IMR-90 (cell line): ENCODE data around the gene DGLUCY. TPM values are rescaled to one million over a fixed set of nuclear protein-coding genes. Genes with fewer than 3 reads are reported as not detected.

ENCODE experiments used
- ATAC-seq: fragments of 200-7000 bp; cut with Tn5 transposase; 2 replicates; pipeline ENCODE4 v1.9.1; 2020; ENCODE audit warnings: low read depth, mild to moderate bottlenecking, moderate library complexity
- BruUV-seq: library from RNA; stranded (reverse); fragments of 400-500 nt; replicated peaks from 2 replicates; lab custom pipeline; 2021; lab: Mats Ljungman, UMichigan
- CTCF ChIA-PET: fragments of 300-600 bp; formaldehyde crosslinking; extraction: SDS; loops from one replicate; lab custom pipeline; 2021; ENCODE audit warnings: antibody characterized with exemption; lab: Yijun Ruan, JAX
- POLR2A ChIA-PET: fragments of 300-600 bp; sonication (Branson Sonifier 250); formaldehyde crosslinking; loops from one replicate; lab custom pipeline; 2022; ENCODE audit warnings: antibody characterized with exemption; ENCODE audit not compliant: unreplicated experiment; lab: Charles Lee
- DNase-seq: peaks from one replicate; pipeline ENCODE4 v3.0.0; 2013
- H2AFZ ChIP-seq: replicated peaks from 2 replicates; pipeline ENCODE3; 2013; ENCODE audit warnings: low read length, mild to moderate bottlenecking; ENCODE audit not compliant: poor library complexity
- H2AK5ac ChIP-seq: 2 replicates; pipeline ENCODE4 v1.6.1; 2013; ENCODE audit warnings: low read depth, low read length, inconsistent platforms
- H2AK9ac ChIP-seq: replicated peaks from 2 replicates; pipeline ENCODE3; 2013; ENCODE audit warnings: mild to moderate bottlenecking, low read depth, low read length, moderate library complexity; ENCODE audit not compliant: poor library complexity
- H2BK120ac ChIP-seq: 2 replicates; pipeline ENCODE4 v1.6.1; 2013; ENCODE audit warnings: low read depth, low read length, inconsistent platforms
- H2BK15ac ChIP-seq: 3 replicates; pipeline ENCODE4 v1.6.1; 2013; ENCODE audit warnings: low read depth, low read length, inconsistent platforms
- H2BK20ac ChIP-seq: 2 replicates; pipeline ENCODE4 v1.6.1; 2013; ENCODE audit warnings: low read depth, mild to moderate bottlenecking, inconsistent platforms, low read length, moderate library complexity
- H2BK5ac ChIP-seq: 2 replicates; pipeline ENCODE4 v1.6.1; 2013; ENCODE audit warnings: mild to moderate bottlenecking, low read depth, low read length, inconsistent platforms; ENCODE audit not compliant: poor library complexity, severe bottlenecking
- H3K14ac ChIP-seq: replicated peaks from 2 replicates; pipeline ENCODE4 v1.6.1; 2013; ENCODE audit warnings: low read depth, low read length, inconsistent platforms
- H3K18ac ChIP-seq: 2 replicates; pipeline ENCODE4 v1.6.1; 2013; ENCODE audit warnings: low read depth, low read length, control low read depth
- H3K23ac ChIP-seq: 2 replicates; pipeline ENCODE4 v1.6.1; 2013; ENCODE audit warnings: low read depth, low read length, inconsistent platforms
- H3K27ac ChIP-seq: 2 replicates; pipeline ENCODE4 v1.5.1; 2013; ENCODE audit warnings: mild to moderate bottlenecking, control low read depth, low read length; ENCODE audit not compliant: insufficient read depth
- H3K27me3 ChIP-seq: 2 replicates; pipeline ENCODE4 v1.6.1; 2013; ENCODE audit warnings: low read length; ENCODE audit not compliant: control insufficient read depth, insufficient read depth
- H3K36me3 ChIP-seq: 2 replicates; pipeline ENCODE4 v1.6.1; 2013; ENCODE audit warnings: low read length, mixed read lengths; ENCODE audit not compliant: control insufficient read depth, insufficient read depth
- H3K4ac ChIP-seq: 2 replicates; pipeline ENCODE4 v1.6.1; 2013; ENCODE audit warnings: low read depth, low read length, inconsistent platforms
- H3K4me1 ChIP-seq: 2 replicates; pipeline ENCODE4 v1.6.1; 2013; ENCODE audit warnings: low read length, mixed read lengths; ENCODE audit not compliant: control insufficient read depth, insufficient read depth
- H3K4me2 ChIP-seq: 2 replicates; pipeline ENCODE4 v1.6.1; 2013; ENCODE audit warnings: low read depth, mild to moderate bottlenecking, control low read depth, low read length, moderate library complexity
- H3K4me3 ChIP-seq: 2 replicates; pipeline ENCODE4 v1.5.1; 2013; ENCODE audit warnings: low read depth, mild to moderate bottlenecking, control low read depth, low read length, moderate library complexity; ENCODE audit not compliant: insufficient read depth
- H3K56ac ChIP-seq: 2 replicates; pipeline ENCODE4 v1.6.1; 2013; ENCODE audit warnings: low read length, inconsistent platforms; ENCODE audit not compliant: insufficient read depth; ENCODE audit errors: extremely low read depth
- H3K79me1 ChIP-seq, 2 experiments: 2 replicates each; pipeline ENCODE4 v1.6.1; 2013; ENCODE audit warnings: low read length in 2 of 2, inconsistent platforms in 1 of 2, low read depth in 1 of 2
- H3K9ac ChIP-seq: 2 replicates; pipeline ENCODE4 v1.6.1; 2013; ENCODE audit warnings: low read depth, low read length, control low read depth
- H3K9me1 ChIP-seq: 2 replicates; pipeline ENCODE4 v1.6.1; 2013; ENCODE audit warnings: low read length, inconsistent platforms; ENCODE audit not compliant: insufficient read depth
- H3K9me3 ChIP-seq: 2 replicates; pipeline ENCODE4 v1.6.1; 2013; ENCODE audit warnings: low read length; ENCODE audit not compliant: control insufficient read depth, insufficient read depth
- H4K20me1 ChIP-seq: 2 replicates; pipeline ENCODE4 v1.6.1; 2013; ENCODE audit warnings: low read length, inconsistent platforms; ENCODE audit not compliant: insufficient read depth
- H4K5ac ChIP-seq: 2 replicates; pipeline ENCODE4 v1.6.1; 2013; ENCODE audit warnings: mild to moderate bottlenecking, low read depth, low read length, control low read depth
- H4K8ac ChIP-seq, 2 experiments: 2 replicates each; pipeline ENCODE4 v1.6.1; 2013; ENCODE audit warnings: low read depth in 2 of 2, low read length in 2 of 2, control low read depth in 1 of 2, inconsistent platforms in 1 of 2
- H4K91ac ChIP-seq: 2 replicates; pipeline ENCODE4 v1.6.1; 2013; ENCODE audit warnings: low read depth, low read length, inconsistent platforms; ENCODE audit not compliant: insufficient read depth
- BHLHE40 ChIP-seq: fragments of 150-350 bp; IDR thresholded peaks from 2 replicates; pipeline ENCODE4 v1.6.1; 2016; ENCODE audit warnings: mild to moderate bottlenecking, low read depth, low read length
- CHD1 ChIP-seq: IDR thresholded peaks from 2 replicates; pipeline ENCODE4 v1.6.1; 2012; ENCODE audit warnings: low read depth, low read length, improper control_type of control experiment
- MAZ ChIP-seq: IDR thresholded peaks from 2 replicates; pipeline ENCODE4 v1.6.1; 2012; ENCODE audit warnings: low read depth, mild to moderate bottlenecking, low read length, improper control_type of control experiment, moderate library complexity, borderline replicate concordance
- RAD21 ChIP-seq: IDR thresholded peaks from 2 replicates; pipeline ENCODE4 v1.6.1; 2012; ENCODE audit warnings: low read length, improper control_type of control experiment
- SMC3 ChIP-seq: fragments of 150-350 bp; IDR thresholded peaks from 2 replicates; pipeline ENCODE4 v1.6.1; 2016; ENCODE audit warnings: low read depth, mild to moderate bottlenecking, antibody characterized with exemption, low read length, moderate library complexity
- WGBS, 2 experiments: methylation state at CpG; one replicate each; pipeline versions ENCODE4 v1.1.5 to v1.1.7; 2013; ENCODE audit warnings: missing lambda C conversion rate in 2 of 2; ENCODE audit not compliant: insufficient read length in 1 of 2; ENCODE audit errors: extremely low coverage in 2 of 2; 5-methylcytosine and 5-hydroxymethylcytosine counted together
- dilution Hi-C: fragments of 300-500 bp; cut with HindIII; formaldehyde crosslinking; loops from one replicate; pipeline ENCODE4 v1.14.3; 2018; ENCODE audit warnings: low sequenced_read_pairs; ENCODE audit not compliant: unreplicated experiment
- in situ Hi-C: fragments of 300-500 bp; cut with MboI; formaldehyde crosslinking; loops from 3 replicates; pipeline ENCODE4 v1.14.3; 2019; ENCODE audit warnings: low sequenced_read_pairs, inconsistent platforms, mixed read lengths
- intact Hi-C: fragments of 100-400 bp; cut with micrococcal nuclease; formaldehyde crosslinking; loops from 2 replicates; pipeline ENCODE4 v1.10.0; 2022
- polyA plus RNA-seq, 3 experiments: library from polyadenylated mRNA; depleted of rRNA; stranded (reverse); fragments of >200 nt; gene quantifications; 2 replicates each; pipeline ENCODE4 v1.2.3, GENCODE V29; 2012; ENCODE audit warnings: low replicate concordance in 1 of 3
- total RNA-seq: library from RNA; depleted of rRNA; stranded (reverse); fragments of >200 nt; gene quantifications from 2 replicates; pipeline ENCODE4 v1.2.3, GENCODE V29; 2012

DGLUCY gene
- total and polyA plus RNA-seq, 2 of the 4 experiments (the other 2 are of a cell fraction), result 8.5 to 13.3 TPM

DNA sequence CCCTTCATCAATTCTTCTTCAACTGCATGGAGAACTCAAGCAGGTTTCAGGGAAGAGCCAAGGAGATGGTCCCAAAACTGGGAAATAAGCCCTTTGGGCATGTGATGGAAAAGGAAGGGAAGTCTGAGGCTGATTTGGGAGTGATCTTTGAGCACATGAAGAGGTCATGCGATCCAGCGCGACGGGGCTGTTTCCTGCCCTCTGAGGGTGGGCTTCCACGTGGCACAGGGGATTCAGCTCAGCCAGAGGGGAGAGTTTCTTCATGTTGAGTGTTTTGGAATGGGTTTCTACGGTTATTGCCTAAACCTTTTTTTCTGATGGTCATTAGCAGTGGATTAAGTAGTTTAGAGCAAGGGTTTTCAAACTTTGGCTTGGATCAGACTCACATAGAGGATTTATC, 100.4 kb downstream of the DGLUCY start:
- CTCF ChIA-PET, result no interaction called here
- Histone ChIP-seq H4K8ac (no peak overlapping the region), H3K14ac (no peak overlapping the region; the same call in 1 of the 2 replicates)

More for the DNA sequence above, 100.4 kb downstream of the DGLUCY start:
- no peak overlapping the region for H3K4me3 ChIP-seq
- POLR2A ChIA-PET, result no interaction called here
- no peaks in the 10 kb centered on the region for H3K4me1 ChIP-seq
- ATAC-seq (no peak), DNase-seq (no peak)
- intact Hi-C loops, result no loop called here
- H2AK5ac ChIP-seq, result no peak overlapping the region
- H2BK20ac ChIP-seq, result no peak overlapping the region
- H4K91ac ChIP-seq, result no peak overlapping the region
- in situ Hi-C loops, result no loop called here
- no peak overlapping the region for H3K4me2 ChIP-seq
- no peak overlapping the region for H2BK5ac ChIP-seq
- H3K4ac ChIP-seq, result no peak overlapping the region
- H2AFZ ChIP-seq, result no peak overlapping the region
- no peaks in the 10 kb centered on the region for H4K20me1 ChIP-seq
- H3K9ac ChIP-seq, result no peak overlapping the region
- H2BK15ac ChIP-seq, result no peak overlapping the region
- peaks cover 11% of the 10 kb centered on the region; the same call in 1 of the 2 replicates for H3K36me3 ChIP-seq
- H3K9me3 ChIP-seq, result no peaks in the 10 kb centered on the region
- no peaks in the 10 kb centered on the region; the same call in 1 of the 2 replicates for H3K9me1 ChIP-seq
- H2AK9ac ChIP-seq, result no peak overlapping the region
- no peak overlapping the region for H3K27ac ChIP-seq
- H2BK120ac ChIP-seq, result no peak overlapping the region
- H3K56ac ChIP-seq, result no peak overlapping the region
- no peak overlapping the region for H3K18ac ChIP-seq
- no peaks in the 10 kb centered on the region for H3K79me1 ChIP-seq
- TF ChIP-seq BHLHE40 (no peak), MAZ (no peak), RAD21 (no peak), CHD1 (no peak), SMC3 (no peak)
- no peak overlapping the region for H4K5ac ChIP-seq
- no peaks in the 10 kb centered on the region for H3K27me3 ChIP-seq
- dilution Hi-C loops, result no loop called here
- WGBS, 2 experiments, result no CpG with 5 or more reads among the region's 6 CpGs
- no peak overlapping the region for H3K23ac ChIP-seq
- BruUV-seq, result no TSS peak
